CD4-positive, alpha-beta T cell treated with Interleukin-6 at 100 ng/mL for 8 hours (primary cell): ENCODE measurements around the gene SAMD13.
"Not testable (repeated sequence)": the region's sequence is repeated elsewhere in the genome, so short reads cannot be mapped to it uniquely, and the experiment has no call there.

Source experiments
- DNase-seq: peaks from one replicate; pipeline ENCODE4 v3.0.0-alpha.2; 2020; ENCODE audit warnings: mixed read lengths, low spot score

SAMD13 gene

GRCh38 chr1:84286071-84286470, 15.4 kb upstream of the SAMD13 start:
- DNase-seq = no peak

- DNase-seq = not testable (repeated sequence)
Measured at GRCh38 chr1:84287389-84287788, 14.1 kb upstream of the SAMD13 start.

- DNase-seq = no peak
Measured at GRCh38 chr1:84289169-84289785, 12.2 kb upstream of the SAMD13 start.

GRCh38 chr1:84291882-84292655, 9.4 kb upstream of the SAMD13 start:
- no peak for DNase-seq

GRCh38 chr1:84293766-84294165, 7.7 kb upstream of the SAMD13 start:
- no peak for DNase-seq

GRCh38 chr1:84294751-84295150, 6.8 kb upstream of the SAMD13 start:
- no peak for DNase-seq

GRCh38 chr1:84297546-84298244, 3.8 kb upstream of the SAMD13 start:
- DNase-seq = no peak

- DNase-seq = peak; percentile 35
Measured at GRCh38 chr1:84298328-84298683, 3.2 kb upstream of the SAMD13 start.

- peak; percentile 6 for DNase-seq
Measured at GRCh38 chr1:84298684-84299535, 2.6 kb upstream of the SAMD13 start.

GRCh38 chr1:84299536-84300170, 1.9 kb upstream of the SAMD13 start:
- DNase-seq = no peak

- DNase-seq = no peak
Measured at GRCh38 chr1:84300501-84300900, 1.0 kb upstream of the SAMD13 start.

GRCh38 chr1:84301785-84302385, 377 bp downstream of the SAMD13 start:
- no peak for DNase-seq

- DNase-seq = no peak
Measured at GRCh38 chr1:84303314-84303830, 1.9 kb downstream of the SAMD13 start.

- DNase-seq = no peak
Measured at GRCh38 chr1:84307398-84307797, 5.9 kb downstream of the SAMD13 start.

GRCh38 chr1:84311296-84311695, 9.8 kb downstream of the SAMD13 start:
- DNase-seq = no peak

GRCh38 chr1:84319662-84320061, 18.2 kb downstream of the SAMD13 start:
- no peak for DNase-seq

GRCh38 chr1:84327830-84328229, 26.3 kb downstream of the SAMD13 start:
- DNase-seq = no peak

GRCh38 chr1:84330125-84330984, 28.8 kb downstream of the SAMD13 start:
- DNase-seq = no peak

- no peak for DNase-seq
Measured at GRCh38 chr1:84339503-84339902, 38.0 kb downstream of the SAMD13 start.

- no peak for DNase-seq
Measured at GRCh38 chr1:84344286-84344685, 42.8 kb downstream of the SAMD13 start.
